Stimulated activated CD4-positive, alpha-beta T cell treated with anti-CD3 and anti-CD28 coated beads, Interleukin-12 subunit alpha, Interleukin-12 subunit beta, amount 100 ng/mL, for 24 hours (primary cell): Measurements from ENCODE around the gene KRTDAP.

ENCODE experiments used
- DNase-seq, 2 experiments: peaks; one replicate each; pipeline ENCODE4 v3.0.0-alpha.2; 2020; ENCODE audit warnings: low read depth in 2 of 2

KRTDAP gene, protein sequence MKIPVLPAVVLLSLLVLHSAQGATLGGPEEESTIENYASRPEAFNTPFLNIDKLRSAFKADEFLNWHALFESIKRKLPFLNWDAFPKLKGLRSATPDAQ

GRCh38 chr19:35490364-35490763 is at the start of gene KRTDAP:
Gene KRTDAP (minus strand): TSS chr19:35490464. CDS start chr19:35490442, 22 bp downstream.
- DNase-seq: no peak

DNA sequence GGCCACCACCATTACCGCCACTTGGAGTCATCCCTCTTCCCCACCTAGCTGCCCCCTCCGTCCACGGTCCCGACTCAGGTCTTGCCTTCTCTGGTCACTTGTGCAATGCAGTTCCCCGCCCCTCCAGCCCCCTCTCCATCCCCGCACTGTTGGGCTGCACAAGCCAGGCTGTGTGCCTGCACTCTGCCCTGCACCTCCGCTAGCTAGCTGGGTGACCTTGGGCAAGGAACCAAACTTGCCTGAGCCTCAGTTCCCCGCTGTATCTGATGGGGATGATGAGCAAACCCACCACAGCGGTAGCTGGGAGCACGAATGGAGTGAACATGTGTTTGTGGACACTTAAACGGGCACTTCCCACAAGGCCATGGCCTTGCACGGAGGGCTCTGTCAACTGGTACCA is 49.6 kb upstream of the KRTDAP start:
- no peak for DNase-seq

DNA sequence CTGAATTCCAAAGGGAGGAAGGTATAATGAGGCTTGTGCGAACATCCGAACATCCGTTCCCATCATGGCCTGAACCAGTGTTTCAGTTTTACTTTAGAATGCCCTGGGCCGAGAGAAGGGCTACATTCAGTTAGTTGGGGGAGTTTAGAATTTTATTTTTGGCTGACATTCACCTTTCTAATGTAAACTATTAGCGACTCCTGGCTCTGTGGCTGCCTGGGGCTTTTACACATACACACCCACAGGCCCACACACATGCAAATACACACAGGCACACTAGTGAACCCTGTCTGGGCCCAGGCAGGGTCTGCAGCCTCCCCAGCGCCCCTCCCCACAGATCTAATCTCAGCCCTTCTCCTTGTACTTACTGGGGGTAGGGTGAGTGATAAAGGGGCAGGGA is 49.0 kb upstream of the KRTDAP start:
- no peak for DNase-seq

GRCh38 chr19:35534803-35535480 is 44.7 kb upstream of the KRTDAP start:
- no peak for DNase-seq

DNA sequence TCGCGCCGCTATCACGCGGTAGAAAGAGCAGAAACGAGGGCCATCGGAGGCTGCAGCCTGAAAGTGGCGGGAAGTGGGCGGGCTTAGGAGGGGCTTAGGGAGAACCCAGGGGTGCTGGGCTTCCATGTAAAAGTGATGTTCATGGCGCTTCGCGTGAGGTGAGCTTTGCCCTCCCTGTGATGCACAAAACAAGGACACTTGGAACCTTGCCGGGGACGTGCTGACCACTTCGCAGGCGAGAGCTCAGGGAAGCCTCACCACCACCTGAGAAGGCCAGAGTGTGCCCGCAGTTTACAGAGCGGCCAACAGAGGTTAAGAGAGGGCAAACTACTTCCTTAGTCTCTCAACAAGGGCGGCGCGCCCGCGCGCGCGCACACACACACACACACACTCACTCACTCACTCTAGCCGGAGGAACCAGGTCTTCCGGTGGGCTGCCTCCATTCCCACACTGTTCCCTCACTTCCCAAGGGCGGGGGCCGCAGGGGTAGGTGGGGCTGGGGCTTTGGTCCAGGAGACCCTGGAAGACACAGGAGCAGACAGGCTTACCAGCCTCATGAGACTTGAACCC is 43.6 kb upstream of the KRTDAP start:
- DNase-seq: peak in 1 of 2 experiments; percentile 15

DNA sequence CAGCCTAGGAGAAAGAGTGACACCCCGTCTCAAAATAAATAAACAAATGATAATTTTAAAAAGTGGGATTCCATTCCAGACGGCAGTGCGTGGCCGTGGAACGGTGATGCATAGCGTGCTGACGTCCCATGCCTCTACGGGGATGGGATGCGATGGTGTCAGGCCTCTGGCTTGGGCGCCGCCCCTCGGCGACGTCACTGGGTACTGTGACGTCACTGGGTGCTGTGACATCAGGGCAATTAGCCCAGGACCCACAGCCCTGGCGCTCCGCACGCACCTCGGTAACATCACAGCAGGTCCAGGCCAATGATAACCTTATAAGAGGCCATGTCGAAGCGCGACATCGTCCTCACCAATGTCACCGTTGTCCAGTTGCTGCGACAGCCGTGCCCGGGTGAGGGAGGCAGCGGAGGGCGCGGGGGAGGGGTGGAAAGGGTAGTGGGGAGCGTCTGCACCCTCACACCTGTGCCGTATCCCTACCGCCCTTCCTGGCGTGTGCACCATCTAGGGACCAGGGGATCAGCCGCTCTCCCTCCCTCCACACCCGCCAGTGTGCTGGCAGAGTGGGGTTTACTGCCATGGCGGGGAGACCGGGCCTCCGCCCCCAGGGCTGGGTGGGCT is 43.0 kb upstream of the KRTDAP start, which contains the start of gene GAPDHS:
TSS of gene GAPDHS (plus strand) at position 256 of the 621 bp plus-strand sequence. CDS start at position 328, 72 bp downstream.
- no peak for DNase-seq

DNA sequence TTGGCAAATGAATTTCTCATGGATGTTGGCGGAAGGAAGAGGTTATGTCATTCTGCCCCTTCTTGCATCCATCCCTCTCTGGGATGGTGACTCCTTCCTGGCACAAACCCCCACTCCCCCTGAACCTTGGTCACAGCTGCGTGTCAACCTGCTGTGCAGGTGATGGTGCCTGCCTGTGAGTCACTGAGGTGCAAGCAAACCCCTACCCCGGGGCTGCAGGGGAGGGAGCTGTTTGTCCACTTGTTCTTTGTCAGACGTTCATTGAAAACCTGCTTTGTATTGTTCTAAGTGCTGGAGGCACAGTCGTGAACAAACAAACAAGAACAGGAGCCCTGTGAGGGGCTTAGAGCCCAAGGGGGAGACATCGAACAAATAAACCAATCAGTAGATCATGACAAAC is 41.0 kb upstream of the KRTDAP start:
- DNase-seq: no peak

- DNase-seq: no peak
Observed at GRCh38 chr19:35529241-35530218, 39.3 kb upstream of the KRTDAP start.

GRCh38 chr19:35528218-35529038 is 38.2 kb upstream of the KRTDAP start, which contains the start of gene SBSN:
Gene SBSN (minus strand): TSS chr19:35528311. CDS start chr19:35528281, 30 bp downstream.
- no peak for DNase-seq

DNA sequence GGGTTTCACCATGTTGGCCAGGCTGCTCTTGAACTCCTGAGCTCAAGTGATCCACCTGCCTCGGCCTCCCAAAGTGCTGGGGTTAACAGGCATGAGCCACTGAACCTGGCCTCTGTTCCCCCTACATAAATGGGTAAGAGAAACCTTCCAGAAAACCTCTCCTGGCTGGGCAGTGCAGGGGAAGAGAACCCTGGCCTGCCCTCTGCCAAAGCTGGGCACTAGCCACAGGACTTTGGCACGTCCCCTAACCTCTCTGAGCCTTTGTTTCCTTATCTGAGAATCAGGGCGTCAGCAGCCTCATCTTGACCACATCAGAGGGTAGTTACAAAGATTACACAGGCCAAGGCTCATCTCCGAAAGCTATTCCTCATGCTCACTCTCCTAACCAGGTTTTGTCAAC is 35.6 kb upstream of the KRTDAP start:
- DNase-seq: no peak

- no peak for DNase-seq
Observed at GRCh38 chr19:35524181-35524837, 34.0 kb upstream of the KRTDAP start.

DNA sequence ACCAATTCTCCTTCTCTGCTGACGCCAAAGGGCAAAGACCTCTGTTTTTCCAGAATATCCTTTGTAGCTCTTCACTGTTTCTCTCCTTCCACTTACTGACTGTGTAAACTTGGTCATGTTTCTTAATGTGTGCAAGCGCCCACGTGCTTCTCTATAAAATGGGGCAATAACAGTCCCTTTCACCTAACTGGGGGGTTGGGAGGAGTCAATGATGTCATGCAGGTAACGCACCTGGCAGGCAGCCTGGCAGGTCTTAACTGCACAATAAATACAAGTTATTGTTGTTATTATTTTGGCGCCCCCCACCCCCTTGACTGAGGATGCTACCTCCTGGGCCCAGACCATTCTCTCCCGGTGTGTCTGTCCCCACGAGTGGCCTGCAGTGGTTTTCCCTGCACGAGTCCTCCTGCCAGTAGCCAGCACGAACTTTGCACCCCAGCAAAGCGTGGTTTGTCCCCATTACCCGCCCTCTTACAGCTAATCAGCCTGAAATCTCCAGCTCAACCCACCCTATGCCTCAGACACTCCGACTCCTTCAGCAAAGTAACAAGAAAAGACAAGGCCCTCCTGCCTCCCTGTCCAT is 32.6 kb upstream of the KRTDAP start:
- DNase-seq: no peak

DNA sequence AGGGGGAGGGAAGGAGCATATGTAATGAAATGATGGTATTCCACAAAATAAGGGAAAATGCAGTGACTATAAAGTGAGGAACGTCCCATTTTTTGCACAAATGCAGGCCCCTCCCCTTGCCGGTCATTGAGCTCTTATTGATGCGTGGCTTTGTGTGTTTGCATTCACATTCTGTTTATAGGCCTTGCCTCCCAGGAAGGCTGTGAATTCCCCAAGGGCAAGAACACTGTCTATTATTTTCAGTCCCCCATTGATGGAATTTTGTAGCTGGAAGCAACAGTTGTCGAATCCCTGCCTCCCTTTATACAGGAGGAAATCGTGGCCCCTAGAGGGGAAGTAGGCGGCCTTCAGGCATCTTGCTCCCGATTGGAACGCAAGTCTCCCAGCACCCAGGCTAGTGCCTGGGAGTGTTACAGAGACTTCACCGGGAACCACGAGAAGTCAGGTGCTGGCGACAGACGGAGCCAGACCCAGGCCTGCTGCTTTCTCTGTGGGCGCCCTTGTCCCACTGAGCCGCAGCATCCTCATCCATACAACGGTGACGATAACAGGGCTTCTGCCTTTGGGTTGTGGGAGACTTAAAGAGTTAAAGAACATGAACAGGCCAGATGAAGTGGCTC is 31.0 kb upstream of the KRTDAP start:
- no peak for DNase-seq

DNA sequence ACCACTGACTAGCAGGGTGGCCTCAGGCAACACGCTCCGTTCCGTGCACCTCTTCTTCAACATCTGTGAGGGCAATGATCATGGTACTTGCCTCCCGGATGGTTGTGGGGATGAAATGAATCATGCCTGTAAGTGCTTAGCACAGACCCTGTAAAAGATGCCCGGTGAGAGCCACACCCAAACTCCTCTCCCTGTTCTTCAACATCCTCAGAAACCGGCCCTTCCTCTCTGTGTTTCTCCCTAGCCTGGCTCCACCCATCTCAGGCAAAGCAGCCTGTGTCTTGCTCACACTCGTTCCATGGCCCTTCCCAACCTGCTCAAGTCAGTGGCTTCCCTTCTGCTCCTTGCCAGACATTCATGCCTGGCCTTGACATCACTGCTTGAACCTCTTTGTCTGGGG is 29.0 kb upstream of the KRTDAP start:
- DNase-seq: no peak

- DNase-seq: no peak
Observed at GRCh38 chr19:35518313-35518712, 28.0 kb upstream of the KRTDAP start.

GRCh38 chr19:35517342-35517741 is 27.1 kb upstream of the KRTDAP start:
- no peak for DNase-seq

DNA sequence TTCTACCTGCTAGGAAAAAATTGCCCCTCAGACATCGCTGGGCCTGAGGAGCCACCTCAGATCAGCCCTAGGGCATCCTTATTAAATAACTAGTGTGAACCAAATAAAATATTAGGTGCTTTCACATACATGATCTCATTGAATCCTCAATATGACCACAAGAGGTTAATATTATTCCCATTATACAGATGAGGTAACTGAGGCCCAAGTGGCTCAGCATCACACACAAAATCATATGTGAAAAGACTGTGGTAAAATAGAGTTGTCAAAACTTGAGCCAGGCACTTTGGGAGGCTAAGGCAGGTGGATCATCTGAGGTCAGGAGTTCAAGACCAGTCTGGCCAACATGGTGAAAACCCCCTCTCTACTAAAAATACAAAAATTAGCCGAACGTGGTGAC is 26.0 kb upstream of the KRTDAP start:
- DNase-seq: no peak

DNA sequence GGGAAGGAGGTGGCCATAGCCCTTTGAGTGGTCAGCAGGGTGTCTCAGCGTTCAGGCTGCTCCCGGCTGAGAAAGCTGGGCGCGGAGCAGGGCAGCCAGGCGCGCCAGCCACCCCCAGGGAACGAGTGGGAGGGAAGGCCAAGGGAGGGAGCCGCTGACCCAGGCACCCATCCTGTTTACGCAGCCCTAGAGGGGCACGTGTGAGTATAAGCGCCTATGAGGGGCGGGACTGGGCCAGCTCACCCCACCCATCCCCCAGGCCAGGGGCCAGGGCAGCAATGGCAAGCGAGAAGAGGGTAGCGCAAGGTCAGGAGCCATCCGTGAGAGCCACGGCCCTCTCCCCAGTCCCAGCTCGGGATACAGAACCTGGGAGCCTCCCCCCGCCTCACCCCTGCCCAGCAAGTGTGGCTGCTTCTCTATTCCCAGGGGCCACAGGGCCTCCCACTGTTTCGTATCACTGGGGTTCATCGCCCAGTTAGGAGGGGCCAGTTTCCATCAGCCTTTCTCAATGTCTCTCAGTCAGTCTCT is 24.1 kb upstream of the KRTDAP start:
- DNase-seq: no peak

- DNase-seq: no peak
Observed at GRCh38 chr19:35513628-35514281, 23.5 kb upstream of the KRTDAP start, which contains the start of gene DMKN. Gene DMKN (minus strand): TSS chr19:35513649. CDS start chr19:35513475, 174 bp downstream.
